H54 (cell line): ENCODE measurements around the gene CIB1.
"Not testable (repeated sequence)": the region's sequence is repeated elsewhere in the genome, so short reads cannot be mapped to it uniquely, and the experiment has no call there.

Source experiments
- DNase-seq: peaks from one replicate; pipeline ENCODE4 v3.0.0; 2011; ENCODE audit warnings: low spot score, mixed read lengths; ENCODE audit not compliant: insufficient read length
- FAIRE-seq: peaks from 3 replicates; lab custom pipeline; 2011; peaks lifted over from hg19 to GRCh38; lab: Jason Lieb, UNC
- POLR2A ChIP-seq: IDR thresholded peaks from 2 replicates; pipeline ENCODE4 v1.6.1; 2011; ENCODE audit warnings: low read depth, mild to moderate bottlenecking, low read length

CIB1 gene

GRCh38 chr15:90188914-90189748 is 44.6 kb downstream of the CIB1 start:
- DNase-seq, result no peak
- FAIRE-seq, result no peak
- TF ChIP-seq POLR2A, result no peak

GRCh38 chr15:90188065-90188464 is 45.7 kb downstream of the CIB1 start:
- FAIRE-seq, result not testable (repeated sequence)

GRCh38 chr15:90187257-90187868 is 46.4 kb downstream of the CIB1 start:
- no peak for TF ChIP-seq POLR2A

More at GRCh38 chr15:90188065-90188464, 45.7 kb downstream of the CIB1 start:
- DNase-seq, result not testable (repeated sequence)

GRCh38 chr15:90184786-90185704 is 48.7 kb downstream of the CIB1 start:
- TF ChIP-seq POLR2A, result peak; percentile 12; the same call in 1 of the 2 replicates
- FAIRE-seq (no peak), DNase-seq (peak; percentile 57)

More at GRCh38 chr15:90187257-90187868, 46.4 kb downstream of the CIB1 start:
- DNase-seq (no peak), FAIRE-seq (no peak)

GRCh38 chr15:90184119-90184785 is 49.5 kb downstream of the CIB1 start:
- no peak for FAIRE-seq
- peak; percentile 57 for DNase-seq
- peak; percentile 41; the same call in 1 of the 2 replicates for TF ChIP-seq POLR2A

- no peak for DNase-seq
- TF ChIP-seq POLR2A, result no peak
- no peak for FAIRE-seq
These were observed 52.0 kb downstream of the CIB1 start for GRCh38 chr15:90181776-90182175.
